ENCODE results near the gene ETFB. TPM values are rescaled to one million over a fixed set of nuclear protein-coding genes. Genes with fewer than 3 reads are reported as not detected.

ETFB gene
- polyA plus RNA-seq, 1 experiment, result 80.8 TPM

GRCh38 chr19:51333836-51334460, 32.2 kb downstream of the ETFB start:
- Histone ChIP-seq H3K27me3 (ENCODE audit: control insufficient read depth, insufficient read depth, low read length) (no peaks in the 10 kb centered on the region), H3K4me3 (ENCODE audit: low read depth, low read length) (no peak overlapping the region), H3K9me3 (ENCODE audit: control insufficient read depth, insufficient read depth, low read length) (peaks cover 7% of the 10 kb centered on the region; the same call in 1 of the 2 replicates), H3K27ac (ENCODE audit: low read depth, low read length) (no peak overlapping the region)
- ChIA-PET CTCF (no interaction called here), POLR2A (interaction anchor here (0.7 kb wide), 1 partner anchor 327 kb away, joined by 4 read pairs; no protein-coding TSS in a partner anchor)
- no peak for TF ChIP-seq CTCF (IDR thresholded peaks at IDR 0.05; ENCODE audit: low read depth, low read length)
- DNase-seq (ENCODE audit: low read depth, low spot score), result no peak

GRCh38 chr19:51331716-51332115, 34.5 kb downstream of the ETFB start:
- peaks cover 10% of the 10 kb centered on the region; the same call in 1 of the 2 replicates for H3K9me3 ChIP-seq (ENCODE audit: control insufficient read depth, insufficient read depth, low read length)
- no peak overlapping the region for H3K27ac ChIP-seq (ENCODE audit: low read depth, low read length)
- no peak overlapping the region for H3K4me3 ChIP-seq (ENCODE audit: low read depth, low read length)
- ChIA-PET CTCF (no interaction called here), POLR2A (no interaction called here)
- peaks cover 9% of the 10 kb centered on the region for H3K27me3 ChIP-seq (ENCODE audit: control insufficient read depth, insufficient read depth, low read length)
- no peak for TF ChIP-seq CTCF (IDR thresholded peaks at IDR 0.05; ENCODE audit: low read depth, low read length)
- no peak for DNase-seq (ENCODE audit: low read depth, low spot score)

GRCh38 chr19:51331193-51331592, 35.0 kb downstream of the ETFB start:
- H3K27ac ChIP-seq (ENCODE audit: low read depth, low read length), result no peak overlapping the region
- CTCF ChIA-PET, result no interaction called here
- DNase-seq (ENCODE audit: low read depth, low spot score), result no peak
- TF ChIP-seq CTCF (IDR thresholded peaks at IDR 0.05; ENCODE audit: low read depth, low read length), result no peak
- H3K27me3 ChIP-seq (ENCODE audit: control insufficient read depth, insufficient read depth, low read length), result peaks cover 10% of the 10 kb centered on the region
- peaks cover 10% of the 10 kb centered on the region; the same call in 1 of the 2 replicates for H3K9me3 ChIP-seq (ENCODE audit: control insufficient read depth, insufficient read depth, low read length)
- no peak overlapping the region for H3K4me3 ChIP-seq (ENCODE audit: low read depth, low read length)
- POLR2A ChIA-PET, result no interaction called here

- DNase-seq (ENCODE audit: low read depth, low spot score), result no peak
- ChIA-PET POLR2A (no interaction called here), CTCF (no interaction called here)
- Histone ChIP-seq H3K9me3 (ENCODE audit: control insufficient read depth, insufficient read depth, low read length) (peaks cover 10% of the 10 kb centered on the region; the same call in 1 of the 2 replicates), H3K4me3 (ENCODE audit: low read depth, low read length) (no peak overlapping the region), H3K27ac (ENCODE audit: low read depth, low read length) (no peak overlapping the region), H3K27me3 (ENCODE audit: control insufficient read depth, insufficient read depth, low read length) (peaks cover 10% of the 10 kb centered on the region)
- no peak for TF ChIP-seq CTCF (IDR thresholded peaks at IDR 0.05; ENCODE audit: low read depth, low read length)
Observed at GRCh38 chr19:51330366-51330765, 35.8 kb downstream of the ETFB start.

GRCh38 chr19:51329411-51329810, 36.8 kb downstream of the ETFB start:
- ChIA-PET CTCF (no interaction called here), POLR2A (no interaction called here)
- H3K27me3 ChIP-seq (ENCODE audit: control insufficient read depth, insufficient read depth, low read length), result peaks cover 10% of the 10 kb centered on the region
- peaks cover 10% of the 10 kb centered on the region; the same call in 1 of the 2 replicates for H3K9me3 ChIP-seq (ENCODE audit: control insufficient read depth, insufficient read depth, low read length)
- no peak overlapping the region for H3K27ac ChIP-seq (ENCODE audit: low read depth, low read length)
- no peak overlapping the region for H3K4me3 ChIP-seq (ENCODE audit: low read depth, low read length)
- DNase-seq (ENCODE audit: low read depth, low spot score), result no peak
- TF ChIP-seq CTCF (IDR thresholded peaks at IDR 0.05; ENCODE audit: low read depth, low read length), result no peak
